Vagina (tissue), 2 donors: ENCODE results near the gene SPHK2. TPM values are rescaled to one million over a fixed set of nuclear protein-coding genes. Genes with fewer than 3 reads are reported as not detected.
"Not testable (repeated sequence)": the region's sequence is repeated elsewhere in the genome, so short reads cannot be mapped to it uniquely, and the experiment has no call there.

Experiments
- DNase-seq, 2 donors: peaks; one replicate each; pipeline ENCODE4 v3.0.0-alpha.2; 2017; ENCODE audit errors: extremely low spot score in 2 of 2
- H3K27ac ChIP-seq: fragments of 200-600 bp; sonication (generic); one replicate; pipeline ENCODE4 v1.5.1; 2019
- H3K27me3 ChIP-seq: fragments of 200-600 bp; sonication (generic); one replicate; pipeline ENCODE4 v1.5.1; 2019
- H3K36me3 ChIP-seq, 2 donors: fragments of 200-600 bp; sonication (generic); one replicate each; pipeline ENCODE4 v1.5.1; 2017 to 2019
- H3K4me1 ChIP-seq: fragments of 200-600 bp; sonication (generic); one replicate; pipeline ENCODE4 v1.5.1; 2019
- H3K4me3 ChIP-seq, 2 donors: fragments of 200-600 bp; sonication (generic); 1 replicate in 1 of 2; 2 replicates in 1 of 2; pipeline ENCODE4 v1.5.1; 2016 to 2019
- H3K9me3 ChIP-seq: fragments of 200-600 bp; sonication (generic); one replicate; pipeline ENCODE4 v1.5.1; 2019
- POLR2A ChIP-seq, 2 donors: fragments of 450-650 bp; IDR thresholded peaks; one replicate each; pipeline ENCODE4 v1.6.1; 2017; ENCODE audit warnings: antibody characterized with exemption in 2 of 2, mild to moderate bottlenecking in 2 of 2, moderate library complexity in 2 of 2
- POLR2AphosphoS5 ChIP-seq, 2 donors: sonication (generic); formaldehyde crosslinking; IDR thresholded peaks; one replicate each; pipeline ENCODE4 v1.9.0; 2017; ENCODE audit warnings: antibody characterized with exemption in 2 of 2, mild to moderate bottlenecking in 2 of 2, low read depth in 1 of 2; ENCODE audit not compliant: insufficient read depth in 1 of 2
- intact Hi-C: fragments of 100-400 bp; cut with DNase I; formaldehyde crosslinking; loops from one replicate; pipeline ENCODE4 v1.15.1; 2023
- total RNA-seq: library from RNA; depleted of rRNA; stranded (reverse); fragments of >200 nt; gene quantifications from one replicate; pipeline ENCODE4 v1.2.3, GENCODE V29; 2016
- TF ChIP-seq, protein P1 (sequence below), 3 experiments: fragments of 450-650 bp in 2 of 3; fragments of 200-600 bp in 1 of 3; sonication (generic) in 1 of 3; IDR thresholded peaks; one replicate each; pipeline ENCODE4 v1.5.1; 2017 to 2019; ENCODE audit warnings: antibody characterized with exemption in 3 of 3, mild to moderate bottlenecking in 2 of 3, moderate library complexity in 2 of 3

SPHK2 gene
- total RNA-seq, 1 donor from 2014 or later, result 19.9 TPM

GRCh38 chr19:48656840-48657474 lies 37.7 kb downstream of the SPHK2 start:
- no peak overlapping the region for H3K27ac ChIP-seq
- no peak overlapping the region for H3K4me3 ChIP-seq
- H3K27me3 ChIP-seq, result no peaks in the 10 kb centered on the region
- TF ChIP-seq POLR2AphosphoS5 (IDR thresholded peaks at IDR 0.05; ENCODE audit: insufficient read depth in 1 of 2, low read depth in 1 of 2), result no peak
- TF ChIP-seq, protein P1, sequence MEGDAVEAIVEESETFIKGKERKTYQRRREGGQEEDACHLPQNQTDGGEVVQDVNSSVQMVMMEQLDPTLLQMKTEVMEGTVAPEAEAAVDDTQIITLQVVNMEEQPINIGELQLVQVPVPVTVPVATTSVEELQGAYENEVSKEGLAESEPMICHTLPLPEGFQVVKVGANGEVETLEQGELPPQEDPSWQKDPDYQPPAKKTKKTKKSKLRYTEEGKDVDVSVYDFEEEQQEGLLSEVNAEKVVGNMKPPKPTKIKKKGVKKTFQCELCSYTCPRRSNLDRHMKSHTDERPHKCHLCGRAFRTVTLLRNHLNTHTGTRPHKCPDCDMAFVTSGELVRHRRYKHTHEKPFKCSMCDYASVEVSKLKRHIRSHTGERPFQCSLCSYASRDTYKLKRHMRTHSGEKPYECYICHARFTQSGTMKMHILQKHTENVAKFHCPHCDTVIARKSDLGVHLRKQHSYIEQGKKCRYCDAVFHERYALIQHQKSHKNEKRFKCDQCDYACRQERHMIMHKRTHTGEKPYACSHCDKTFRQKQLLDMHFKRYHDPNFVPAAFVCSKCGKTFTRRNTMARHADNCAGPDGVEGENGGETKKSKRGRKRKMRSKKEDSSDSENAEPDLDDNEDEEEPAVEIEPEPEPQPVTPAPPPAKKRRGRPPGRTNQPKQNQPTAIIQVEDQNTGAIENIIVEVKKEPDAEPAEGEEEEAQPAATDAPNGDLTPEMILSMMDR (IDR thresholded peaks at IDR 0.05), result no peak
- TF ChIP-seq POLR2A (IDR thresholded peaks at IDR 0.05), result no peak
- DNase-seq, result no peak
- intact Hi-C loops, result no loop called here
- no peaks in the 10 kb centered on the region for H3K4me1 ChIP-seq
- no peaks in the 10 kb centered on the region for H3K9me3 ChIP-seq
- H3K36me3 ChIP-seq, result no peaks in the 10 kb centered on the region

DNA sequence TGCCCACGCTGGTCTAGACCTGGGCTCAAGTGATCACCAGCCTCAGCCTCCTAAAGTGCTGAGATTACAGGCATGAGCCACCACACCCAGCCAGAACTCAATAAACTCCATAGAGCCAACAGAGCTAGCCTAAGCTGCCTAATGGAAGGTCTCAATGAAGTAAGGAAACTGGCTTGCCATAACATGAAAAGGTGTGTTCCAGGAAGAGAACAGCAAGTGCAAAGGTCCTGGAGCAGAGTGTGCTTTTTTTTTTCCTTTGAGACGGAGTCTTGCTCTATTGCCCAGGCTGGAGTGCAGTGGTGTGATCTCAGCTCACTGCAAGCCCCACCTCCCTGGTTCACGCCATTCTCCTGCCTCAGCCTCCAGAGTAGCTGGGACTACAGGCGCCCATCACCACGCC lies 38.5 kb downstream of the SPHK2 start:
- H3K36me3 ChIP-seq, H3K27ac ChIP-seq, H3K4me1 ChIP-seq, H3K4me3 ChIP-seq, H3K9me3 ChIP-seq, DNase-seq, intact Hi-C loops, H3K27me3 ChIP-seq: not testable (repeated sequence)

GRCh38 chr19:48658483-48658882 lies 39.2 kb downstream of the SPHK2 start:
- Histone ChIP-seq H3K36me3 (no peaks in the 10 kb centered on the region), H3K4me3 (no peak overlapping the region), H3K9me3 (no peaks in the 10 kb centered on the region), H3K27me3 (no peaks in the 10 kb centered on the region), H3K4me1 (no peaks in the 10 kb centered on the region), H3K27ac (no peak overlapping the region)
- no peak for DNase-seq
- intact Hi-C loops, result no loop called here
- TF ChIP-seq, protein P1 (IDR thresholded peaks at IDR 0.05), result no peak
- TF ChIP-seq POLR2A (IDR thresholded peaks at IDR 0.05), result no peak
- TF ChIP-seq POLR2AphosphoS5 (IDR thresholded peaks at IDR 0.05; ENCODE audit: insufficient read depth in 1 of 2, low read depth in 1 of 2), result no peak

- TF ChIP-seq POLR2AphosphoS5 (IDR thresholded peaks at IDR 0.05; ENCODE audit: insufficient read depth in 1 of 2, low read depth in 1 of 2) (no peak), POLR2A (IDR thresholded peaks at IDR 0.05) (no peak)
- TF ChIP-seq, protein P1 (IDR thresholded peaks at IDR 0.05), result no peak
- H3K27ac ChIP-seq, result no peak overlapping the region
- H3K4me1 ChIP-seq, result no peaks in the 10 kb centered on the region
- H3K9me3 ChIP-seq, result no peaks in the 10 kb centered on the region
- no peak overlapping the region for H3K4me3 ChIP-seq
- no peaks in the 10 kb centered on the region for H3K27me3 ChIP-seq
- DNase-seq, result no peak
- H3K36me3 ChIP-seq, result no peaks in the 10 kb centered on the region
- intact Hi-C loops, result no loop called here
Measured at GRCh38 chr19:48659768-48660167, 40.5 kb downstream of the SPHK2 start.

DNA sequence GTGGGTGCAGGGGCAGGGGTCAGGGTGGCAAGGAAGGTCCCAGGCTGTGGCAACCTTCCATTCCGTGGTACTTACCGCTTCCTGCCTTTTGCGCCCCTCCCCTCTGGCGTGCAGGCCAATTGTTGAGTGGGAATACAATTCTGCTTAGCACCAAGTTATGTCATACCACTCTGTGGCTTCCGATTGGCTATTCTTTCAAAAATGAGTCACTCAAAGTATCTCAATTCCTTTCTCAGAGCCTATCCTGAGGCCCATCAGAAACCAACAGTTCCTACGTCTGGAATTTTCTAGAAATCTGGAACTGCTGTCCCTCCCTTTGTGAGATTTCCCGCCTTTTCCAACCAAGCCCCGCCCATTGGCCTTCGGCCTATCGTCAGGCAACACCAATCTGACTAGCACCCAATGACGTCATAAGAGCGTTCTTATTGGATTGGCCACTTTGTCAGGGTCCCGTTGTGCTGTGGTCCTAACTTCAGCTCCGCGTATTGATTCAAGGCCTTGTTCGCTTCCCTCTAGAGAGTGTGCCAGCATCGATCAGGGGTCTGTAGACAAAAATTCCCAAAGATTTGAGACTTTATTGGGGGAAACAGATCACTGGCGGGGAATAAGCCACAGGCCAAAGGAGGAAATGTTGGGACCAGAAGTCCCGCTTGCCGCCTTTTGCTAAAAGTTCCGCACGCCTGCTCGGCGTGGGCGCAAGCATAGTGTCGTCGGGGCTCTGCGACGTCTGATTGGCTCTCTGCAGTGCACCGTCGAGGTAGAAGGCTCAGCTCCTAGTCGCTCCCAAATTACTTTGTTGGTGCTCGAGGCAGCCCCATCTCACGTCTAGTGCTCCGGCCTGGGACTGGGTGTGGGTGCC lies 41.8 kb downstream of the SPHK2 start:
- no peak overlapping the region for H3K4me3 ChIP-seq
- H3K4me1 ChIP-seq, result no peaks in the 10 kb centered on the region
- H3K9me3 ChIP-seq, result no peaks in the 10 kb centered on the region
- H3K27me3 ChIP-seq, result no peaks in the 10 kb centered on the region
- intact Hi-C loops, result no loop called here
- no peak overlapping the region for H3K27ac ChIP-seq
- DNase-seq, result no peak
- TF ChIP-seq, protein P1 (IDR thresholded peaks at IDR 0.05), result no peak
- no peak for TF ChIP-seq POLR2A (IDR thresholded peaks at IDR 0.05)
- TF ChIP-seq POLR2AphosphoS5 (IDR thresholded peaks at IDR 0.05; ENCODE audit: insufficient read depth in 1 of 2, low read depth in 1 of 2), result no peak
- no peaks in the 10 kb centered on the region for H3K36me3 ChIP-seq
